IPS-18c (cell line): Measurements from ENCODE around the gene ZBTB43.
A peak's percentile ranks its signal among the peaks of the same experiment; 100 is the strongest.

Source experiments
- H3K4me3 ChIP-seq: 2 replicates; pipeline ENCODE4 v1.7.0; 2013; ENCODE audit warnings: low read depth, mild to moderate bottlenecking, low read length, moderate library complexity; ENCODE audit not compliant: insufficient read depth
- H3K9me3 ChIP-seq: one replicate; pipeline ENCODE4 v1.6.1; 2013; ENCODE audit warnings: mild to moderate bottlenecking, low read length, moderate library complexity; ENCODE audit not compliant: control insufficient read depth, insufficient read depth

Gene ZBTB43

DNA sequence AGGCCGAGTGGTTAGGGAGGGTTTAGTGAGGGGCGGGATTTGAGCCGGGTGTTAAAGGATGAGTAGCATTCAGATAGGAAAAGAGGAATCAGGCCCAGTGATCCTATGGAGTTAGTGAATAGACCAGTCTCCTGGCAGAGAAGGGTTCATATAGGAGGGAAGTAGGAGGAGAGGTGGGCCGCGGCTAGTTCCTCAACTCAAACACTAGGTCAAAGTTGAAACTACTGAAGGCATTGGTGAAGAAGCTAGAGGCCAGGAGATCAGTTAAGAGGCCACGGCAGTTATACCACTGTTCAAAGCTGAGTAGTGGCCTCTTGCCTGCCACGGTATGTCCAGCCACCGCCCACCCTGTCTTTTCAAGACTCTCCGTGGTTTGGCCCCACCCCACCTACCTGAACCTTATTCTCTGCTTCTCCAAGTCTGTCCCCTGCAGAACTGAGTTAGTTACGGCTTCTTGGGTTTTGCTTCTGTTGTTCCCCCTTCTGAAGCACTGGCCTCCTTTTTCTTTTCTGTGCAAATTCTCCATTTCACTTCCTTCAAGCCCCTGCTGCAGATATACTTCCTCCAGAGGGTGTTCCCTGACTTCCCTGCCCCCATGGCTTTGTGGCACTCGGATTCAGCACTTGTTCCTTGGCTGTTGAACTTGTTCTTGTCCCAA, 57.4 kb downstream of the ZBTB43 start:
- H3K4me3 ChIP-seq: peak overlapping the region; percentile 75

DNA sequence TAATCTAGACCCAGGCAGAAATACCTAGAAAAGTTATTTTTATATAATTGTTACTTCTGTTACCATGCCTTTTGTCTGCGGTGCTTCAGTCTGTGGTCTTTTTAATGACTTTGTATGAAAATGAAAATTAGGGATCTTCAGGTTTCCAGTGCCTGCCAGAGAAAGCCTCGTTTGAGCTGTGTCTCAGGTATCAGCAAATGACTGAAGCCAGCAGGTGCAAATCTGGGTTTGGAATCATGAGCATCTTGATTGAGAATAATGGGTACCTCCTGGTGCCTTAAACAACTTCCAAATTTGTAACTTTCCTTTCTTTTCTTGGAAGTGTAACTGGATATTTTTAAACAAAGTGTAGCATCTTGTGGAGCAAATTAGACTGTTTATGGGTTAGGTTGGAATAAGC, 59.9 kb downstream of the ZBTB43 start:
- Histone ChIP-seq H3K4me3 (no peak overlapping the region), H3K9me3 (no peaks in the 10 kb centered on the region)

More for the DNA sequence above, 57.4 kb downstream of the ZBTB43 start:
- no peaks in the 10 kb centered on the region for H3K9me3 ChIP-seq

DNA sequence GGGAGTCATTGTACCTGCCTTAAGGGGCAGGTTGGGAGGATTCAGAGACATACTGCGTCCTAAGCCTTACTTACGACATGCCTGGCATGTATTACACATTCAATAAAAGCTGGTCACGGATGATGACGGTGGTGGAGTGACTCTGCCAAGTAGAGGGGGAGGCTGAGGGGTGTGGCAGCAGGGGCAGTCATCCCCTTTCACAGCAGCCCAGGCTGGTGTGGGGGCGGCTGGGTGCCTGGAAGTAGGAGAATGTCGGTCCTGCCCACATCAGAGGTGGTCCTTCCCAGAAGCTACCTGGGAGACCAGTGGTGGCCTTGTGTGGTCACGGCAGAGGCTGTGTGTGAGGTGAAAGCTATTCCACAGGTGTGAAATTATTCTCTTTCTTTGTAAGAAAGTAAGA, 64.5 kb downstream of the ZBTB43 start:
- Histone ChIP-seq H3K9me3 (no peaks in the 10 kb centered on the region), H3K4me3 (no peak overlapping the region)

DNA sequence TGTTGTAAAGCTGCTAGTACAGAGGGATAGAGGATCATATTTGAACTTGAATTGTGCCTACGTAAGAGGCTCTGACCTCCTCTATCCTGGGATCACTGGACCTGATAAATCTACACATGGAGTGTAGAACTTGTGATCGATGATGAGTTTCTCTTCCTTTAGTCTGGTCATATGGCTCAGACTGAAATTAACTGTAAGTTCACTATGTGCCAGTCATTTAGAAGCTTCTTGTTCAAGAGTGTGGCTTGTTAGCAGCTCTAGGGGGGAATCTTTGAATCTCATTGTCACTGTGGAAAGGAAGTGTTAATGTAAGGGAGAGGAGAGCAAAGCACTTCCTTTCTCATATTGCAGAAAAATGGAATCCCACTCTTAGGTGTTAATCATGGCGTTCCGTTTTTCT, 67.7 kb downstream of the ZBTB43 start:
- H3K4me3 ChIP-seq: no peak overlapping the region

DNA sequence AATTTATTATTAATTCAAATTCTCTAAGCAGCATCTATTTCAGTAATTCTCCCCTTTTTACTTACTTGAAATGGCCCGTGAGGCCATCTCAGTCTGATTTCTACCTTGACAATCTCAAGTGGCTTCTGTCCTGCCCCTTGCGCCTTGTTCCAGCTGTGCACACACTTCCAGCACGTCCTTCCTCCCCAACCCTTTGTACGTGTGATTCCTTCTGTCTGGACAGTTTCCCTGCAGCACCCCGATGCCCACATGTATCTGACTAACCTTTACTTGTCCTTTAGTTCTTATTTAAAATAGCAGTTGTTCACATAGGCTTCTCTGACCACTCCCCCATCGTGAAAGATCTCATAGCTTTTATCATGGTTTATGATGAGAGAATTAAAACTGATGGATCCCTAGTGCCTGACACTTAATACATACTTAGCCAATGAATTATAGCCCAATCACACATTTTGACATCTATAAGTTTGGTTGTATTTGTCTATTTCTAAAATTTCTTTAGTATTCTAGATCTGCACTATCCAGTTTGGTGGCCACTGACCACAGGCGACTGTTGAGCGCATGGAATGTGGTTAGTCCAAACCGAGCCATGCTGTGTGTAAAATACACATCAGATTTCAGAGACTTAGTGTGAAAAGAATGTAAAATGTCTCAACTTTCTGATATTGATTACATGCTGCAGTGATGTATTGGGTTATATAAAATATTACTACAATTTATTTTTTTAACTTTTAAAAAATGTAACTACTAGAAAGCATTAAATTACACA, 69.9 kb downstream of the ZBTB43 start:
- Histone ChIP-seq H3K4me3 (no peak overlapping the region), H3K9me3 (no peaks in the 10 kb centered on the region)

More for the DNA sequence above, 67.7 kb downstream of the ZBTB43 start:
- H3K9me3 ChIP-seq: no peaks in the 10 kb centered on the region

DNA sequence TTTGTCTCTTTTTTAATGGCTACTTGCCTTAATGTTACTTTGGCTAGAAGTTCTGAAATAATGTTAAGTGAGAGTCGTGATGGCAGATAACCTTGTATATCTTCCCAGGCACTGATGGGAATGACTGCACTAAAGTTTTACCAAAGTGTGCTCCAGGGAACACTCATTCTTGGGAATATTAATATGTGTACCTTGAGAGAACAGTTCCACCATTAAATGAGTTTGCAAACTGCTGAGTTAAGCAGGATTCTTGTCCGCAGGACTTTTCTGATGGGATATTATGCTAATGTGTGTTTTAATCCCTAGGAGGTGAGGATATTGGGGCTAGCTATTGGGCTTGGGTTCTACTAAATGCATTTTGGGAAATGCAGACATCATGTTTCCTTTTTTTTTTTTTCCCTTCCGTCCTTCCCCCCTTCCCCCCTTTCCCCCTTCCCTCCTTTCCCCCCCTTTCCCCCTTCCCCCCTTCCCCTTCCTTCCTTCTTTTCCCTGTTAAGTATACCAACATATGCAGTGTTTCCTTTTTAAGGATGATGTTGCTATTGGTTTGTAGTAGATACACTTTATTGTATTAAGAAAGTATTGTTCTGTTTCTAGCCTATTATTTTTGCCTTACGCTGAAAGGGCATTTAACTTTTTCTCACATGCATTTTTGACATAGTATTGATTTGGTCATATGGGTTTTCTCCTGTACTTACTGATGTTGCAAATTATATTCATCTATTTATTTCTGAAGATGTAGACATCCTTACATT, 71.1 kb downstream of the ZBTB43 start:
- Histone ChIP-seq H3K9me3 (no peaks in the 10 kb centered on the region), H3K4me3 (no peak overlapping the region)

DNA sequence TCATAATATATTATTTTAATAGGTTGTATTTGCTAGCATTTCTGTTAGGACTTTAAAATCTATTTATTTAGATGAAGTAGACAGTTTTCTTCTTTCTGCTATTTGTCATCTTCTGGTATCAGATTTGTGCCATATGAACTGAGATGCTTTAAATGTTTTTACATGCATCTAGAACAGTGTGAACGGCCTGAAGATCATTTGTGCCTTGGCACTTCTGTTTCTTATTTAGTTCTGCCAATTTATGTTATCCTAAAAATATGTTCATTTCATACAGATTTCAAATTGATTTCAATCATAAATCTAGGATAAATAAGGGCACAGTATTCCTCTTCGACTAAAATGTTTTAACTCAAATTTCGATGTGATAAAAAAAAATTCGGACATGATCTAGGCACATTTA, 71.7 kb downstream of the ZBTB43 start:
- Histone ChIP-seq H3K4me3 (no peak overlapping the region), H3K9me3 (no peaks in the 10 kb centered on the region)

DNA sequence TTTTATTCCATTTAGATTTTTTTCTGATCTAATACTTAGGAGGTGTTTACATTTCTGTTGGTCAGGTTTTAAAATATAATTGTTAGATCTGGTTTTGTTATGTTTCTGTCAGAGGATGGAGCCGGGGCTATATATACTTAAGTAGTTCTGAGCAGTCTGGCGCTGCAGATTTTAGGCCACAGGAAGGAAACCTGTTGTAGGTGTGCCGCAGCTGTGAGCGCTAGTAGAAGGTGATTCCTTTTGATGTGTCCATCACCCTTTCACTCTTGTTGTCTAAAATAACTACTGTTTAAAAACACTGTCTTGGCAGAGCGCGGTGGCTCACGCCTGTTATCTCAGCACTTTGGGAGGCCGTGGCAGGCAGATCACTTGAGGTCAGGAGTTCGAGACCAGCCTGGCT, 72.6 kb downstream of the ZBTB43 start:
- no peak overlapping the region for H3K4me3 ChIP-seq
- no peaks in the 10 kb centered on the region for H3K9me3 ChIP-seq

DNA sequence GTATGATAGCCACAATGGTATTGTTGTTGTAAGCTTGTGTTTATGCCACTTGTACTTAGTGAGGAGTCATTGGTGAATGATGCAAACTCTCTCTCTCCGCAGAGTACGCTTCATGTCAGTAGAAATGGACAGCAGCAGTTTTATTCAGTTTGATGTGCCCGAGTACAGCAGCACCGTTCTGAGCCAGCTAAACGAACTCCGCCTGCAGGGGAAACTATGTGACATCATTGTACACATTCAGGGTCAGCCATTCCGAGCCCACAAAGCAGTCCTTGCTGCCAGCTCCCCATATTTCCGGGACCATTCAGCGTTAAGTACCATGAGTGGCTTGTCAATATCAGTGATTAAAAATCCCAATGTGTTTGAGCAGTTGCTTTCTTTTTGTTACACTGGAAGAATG, 74.4 kb downstream of the ZBTB43 start:
- Histone ChIP-seq H3K4me3 (no peak overlapping the region), H3K9me3 (no peaks in the 10 kb centered on the region)

DNA sequence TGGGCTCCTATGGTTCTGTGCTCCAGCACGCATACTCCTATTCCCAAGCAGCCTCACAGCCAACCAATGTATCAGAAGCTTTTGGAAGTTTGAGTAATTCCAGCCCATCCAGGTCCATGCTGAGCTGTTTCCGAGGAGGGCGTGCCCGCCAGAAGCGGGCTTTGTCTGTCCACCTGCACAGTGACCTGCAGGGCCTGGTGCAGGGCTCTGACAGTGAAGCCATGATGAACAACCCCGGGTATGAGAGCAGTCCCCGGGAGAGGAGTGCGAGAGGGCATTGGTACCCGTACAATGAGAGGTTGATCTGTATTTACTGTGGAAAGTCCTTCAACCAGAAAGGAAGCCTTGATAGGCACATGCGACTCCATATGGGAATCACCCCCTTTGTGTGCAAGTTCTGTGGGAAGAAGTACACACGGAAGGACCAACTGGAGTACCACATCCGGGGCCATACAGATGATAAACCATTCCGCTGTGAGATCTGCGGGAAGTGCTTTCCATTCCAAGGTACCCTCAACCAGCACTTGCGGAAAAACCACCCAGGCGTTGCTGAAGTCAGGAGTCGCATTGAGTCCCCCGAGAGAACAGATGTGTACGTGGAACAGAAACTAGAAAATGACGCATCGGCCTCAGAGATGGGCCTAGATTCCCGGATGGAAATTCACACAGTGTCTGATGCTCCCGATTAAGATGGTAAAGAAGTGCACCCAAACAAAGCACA, 75.5 kb downstream of the ZBTB43 start:
- Histone ChIP-seq H3K4me3 (no peak overlapping the region), H3K9me3 (no peaks in the 10 kb centered on the region)

DNA sequence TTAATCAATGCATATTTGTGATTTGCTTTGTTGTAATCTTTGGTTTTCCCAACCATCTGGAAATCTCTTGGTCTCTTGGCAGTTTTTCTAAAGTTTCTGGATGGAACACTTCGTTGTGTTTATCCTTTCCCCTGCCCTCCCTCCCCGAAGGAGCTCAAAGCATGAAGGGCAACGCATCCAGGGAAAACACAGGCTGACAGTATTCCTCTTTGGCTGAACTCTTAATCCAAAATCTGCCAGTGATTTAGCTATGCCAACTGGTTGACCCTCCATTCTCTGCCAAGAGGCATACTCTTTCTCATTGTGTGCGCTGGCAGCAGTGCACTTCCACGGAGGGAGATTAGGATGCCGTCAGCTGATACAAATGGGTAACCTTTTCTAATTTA, 76.1 kb downstream of the ZBTB43 start:
- H3K9me3 ChIP-seq: no peaks in the 10 kb centered on the region
- H3K4me3 ChIP-seq: no peak overlapping the region

DNA sequence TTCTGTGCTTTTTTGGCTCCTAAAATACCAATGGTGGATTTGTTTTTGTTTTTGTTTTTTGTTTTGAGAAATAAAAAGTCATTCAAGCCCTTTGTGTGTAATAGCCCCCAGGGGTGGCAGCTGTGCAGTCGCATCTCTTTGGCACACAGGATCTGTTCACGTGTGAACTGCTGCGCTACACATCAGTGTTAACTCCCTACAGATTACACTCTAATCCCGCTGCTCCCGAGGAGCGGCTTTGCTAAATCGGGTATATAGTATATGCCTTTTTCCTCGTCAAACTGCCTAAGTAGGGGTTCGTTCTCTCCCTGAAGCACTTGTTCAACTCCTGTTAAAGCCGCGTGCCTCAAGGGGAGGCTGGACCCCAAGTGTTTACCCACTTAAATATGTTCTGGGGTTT, 77.9 kb downstream of the ZBTB43 start:
- Histone ChIP-seq H3K9me3 (no peaks in the 10 kb centered on the region), H3K4me3 (no peak overlapping the region)

DNA sequence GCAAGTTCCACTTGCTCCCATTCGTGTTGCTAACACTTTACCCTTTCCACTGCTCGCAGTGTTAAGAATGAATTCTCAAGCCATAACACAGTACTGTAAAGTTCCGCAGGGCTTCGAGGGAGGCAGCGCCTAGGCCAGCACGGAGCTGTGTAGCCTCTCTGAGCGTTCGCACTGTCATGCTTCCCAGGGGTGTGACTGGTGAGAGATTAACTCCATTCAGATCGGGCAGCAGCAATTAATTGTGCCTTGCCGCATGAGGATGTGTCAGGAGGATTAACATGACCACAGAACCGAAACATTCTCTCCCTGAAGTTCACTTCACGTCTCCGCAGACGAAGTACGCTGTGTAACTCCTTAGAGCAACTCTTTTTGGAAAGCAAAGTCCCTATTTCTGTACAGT, 78.8 kb downstream of the ZBTB43 start:
- Histone ChIP-seq H3K4me3 (no peak overlapping the region; the same call in 1 of the 2 replicates), H3K9me3 (no peaks in the 10 kb centered on the region)

DNA sequence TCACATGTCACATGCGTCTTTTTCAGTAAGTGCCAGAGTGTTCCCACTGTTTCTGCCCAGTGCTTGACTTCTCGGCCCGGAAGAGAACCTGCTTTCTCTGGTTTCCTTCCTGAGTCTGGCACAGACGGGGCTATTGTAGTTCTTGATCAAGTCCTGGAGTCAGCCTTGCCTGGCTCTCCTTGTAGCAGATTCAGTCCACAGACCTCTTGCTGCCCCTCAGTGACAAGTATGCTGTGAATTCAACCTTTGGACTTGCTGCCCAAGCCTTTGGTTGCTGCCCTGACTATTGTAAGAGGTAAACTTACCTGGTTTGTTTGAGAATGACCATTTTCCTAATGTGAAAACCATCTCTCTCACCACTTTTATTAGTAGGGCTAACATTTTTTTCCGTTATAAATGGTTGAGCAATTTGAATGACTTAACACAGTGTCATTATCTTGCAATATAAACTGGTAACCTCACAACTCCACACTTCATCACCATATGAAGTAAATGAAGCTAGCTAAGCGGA, 80.3 kb downstream of the ZBTB43 start:
- Histone ChIP-seq H3K9me3 (no peaks in the 10 kb centered on the region), H3K4me3 (no peak overlapping the region)

DNA sequence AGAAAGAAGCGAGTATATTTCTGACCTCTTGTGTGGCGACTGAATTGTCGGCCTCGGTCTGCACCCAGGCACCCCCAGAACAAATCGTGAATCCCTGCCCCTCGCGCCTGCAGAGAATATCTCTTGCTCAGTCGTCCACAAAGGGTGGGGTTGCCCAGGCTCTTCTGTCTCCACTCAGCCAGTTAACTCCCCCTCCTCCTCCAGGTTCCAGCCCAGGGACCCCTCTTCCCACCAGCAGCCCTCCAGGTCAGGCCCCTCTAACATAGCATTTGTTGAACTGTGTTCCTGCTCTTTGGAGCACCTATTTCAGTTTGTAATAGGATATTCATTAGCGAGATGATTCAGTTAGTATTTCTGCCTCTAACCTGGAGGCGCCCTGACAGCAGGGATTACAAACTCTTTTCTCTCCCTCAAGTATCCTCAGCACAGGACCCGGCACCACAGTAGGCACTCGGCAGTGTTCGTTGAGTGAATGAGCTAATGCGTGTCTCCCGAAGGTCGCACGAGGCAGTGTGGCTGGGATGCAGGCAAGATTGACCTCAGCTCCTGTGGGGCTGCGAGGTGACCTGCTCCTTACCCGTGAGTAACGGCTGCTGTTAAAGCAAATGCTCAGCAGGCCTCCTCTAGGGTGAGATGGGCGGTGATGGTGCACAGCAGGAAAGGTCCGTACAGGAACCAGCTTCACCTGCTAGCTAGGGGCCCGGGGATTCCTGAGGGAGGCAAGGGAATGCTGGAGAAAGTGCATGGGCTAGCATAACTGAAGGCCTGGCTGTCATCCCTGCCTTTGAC, 81.4 kb downstream of the ZBTB43 start:
- Histone ChIP-seq H3K9me3 (no peaks in the 10 kb centered on the region), H3K4me3 (no peak overlapping the region)

DNA sequence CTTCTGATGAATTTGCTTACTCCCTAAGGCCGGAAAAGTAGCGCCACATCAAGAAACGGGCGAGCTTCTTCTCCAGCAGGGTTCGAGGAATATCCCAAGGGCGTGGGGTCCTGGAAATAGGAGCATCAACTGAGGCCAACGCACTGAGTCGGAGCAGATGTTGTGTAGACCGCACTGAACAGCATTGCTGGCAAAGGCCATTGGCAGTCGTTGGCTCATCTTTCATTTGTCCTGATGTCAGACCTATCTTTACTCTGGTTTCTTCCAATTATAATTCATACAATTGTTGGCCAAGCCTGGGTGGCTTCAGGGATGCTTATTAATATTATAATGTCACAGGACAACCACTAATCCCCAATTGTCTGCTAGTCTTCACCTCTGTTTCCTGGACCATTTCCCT, 82.1 kb downstream of the ZBTB43 start:
- no peak overlapping the region for H3K4me3 ChIP-seq
- no peaks in the 10 kb centered on the region for H3K9me3 ChIP-seq
